H9 (cell line): ENCODE measurements around the gene NOS1AP. TPM values are rescaled to one million over a fixed set of nuclear protein-coding genes. Genes with fewer than 3 reads are reported as not detected.

ENCODE experiments used
- DNase-seq: peaks from one replicate; pipeline ENCODE4 v3.0.0-alpha.2; 2017
- H2AFZ ChIP-seq: one replicate; pipeline ENCODE4 v1.6.1; 2013; ENCODE audit warnings: mild to moderate bottlenecking, low read length, control low read depth, moderate library complexity
- H2AK5ac ChIP-seq: 2 replicates; pipeline ENCODE4 v1.6.1; 2013; ENCODE audit warnings: low read length, control low read depth, mixed read lengths; ENCODE audit not compliant: insufficient read length
- H2BK120ac ChIP-seq: one replicate; pipeline ENCODE4 v1.6.1; 2013; ENCODE audit warnings: low read depth, mild to moderate bottlenecking, low read length, control low read depth, inconsistent platforms; ENCODE audit not compliant: poor library complexity, severe bottlenecking
- H2BK12ac ChIP-seq: 2 replicates; pipeline ENCODE4 v1.6.1; 2013; ENCODE audit warnings: low read length, control low read depth, mixed read lengths, low read depth; ENCODE audit not compliant: insufficient read length
- H2BK15ac ChIP-seq: 2 replicates; pipeline ENCODE4 v1.6.1; 2013; ENCODE audit warnings: low read depth, low read length, control low read depth
- H2BK20ac ChIP-seq: one replicate; pipeline ENCODE4 v1.6.1; 2013; ENCODE audit warnings: low read depth, mild to moderate bottlenecking, low read length, control low read depth, inconsistent platforms; ENCODE audit not compliant: poor library complexity, severe bottlenecking
- H2BK5ac ChIP-seq: 2 replicates; pipeline ENCODE4 v1.6.1; 2013; ENCODE audit warnings: low read length, control low read depth, mixed read lengths; ENCODE audit not compliant: insufficient read length
- H3K14ac ChIP-seq: 2 replicates; pipeline ENCODE4 v1.6.1; 2013; ENCODE audit warnings: low read length, control low read depth; ENCODE audit not compliant: insufficient read depth
- H3K18ac ChIP-seq: 2 replicates; pipeline ENCODE4 v1.6.1; 2013; ENCODE audit warnings: low read depth, mild to moderate bottlenecking, mixed read lengths, low read length, control low read depth; ENCODE audit not compliant: insufficient read length
- H3K23ac ChIP-seq: 2 replicates; pipeline ENCODE4 v1.6.1; 2013; ENCODE audit warnings: low read length, control low read depth, mixed read lengths, low read depth; ENCODE audit not compliant: insufficient read length
- H3K23me2 ChIP-seq: 2 replicates; pipeline ENCODE4 v1.6.1; 2013; ENCODE audit warnings: low read depth, mild to moderate bottlenecking, mixed read lengths, low read length, control low read depth; ENCODE audit not compliant: insufficient read length, poor library complexity, severe bottlenecking
- H3K27ac ChIP-seq: 2 replicates; pipeline ENCODE4 v1.5.1; 2013; ENCODE audit warnings: low read length, control low read depth, mixed read lengths, low read depth; ENCODE audit not compliant: insufficient read length
- H3K27me3 ChIP-seq: 2 replicates; pipeline ENCODE4 v1.6.1; 2013; ENCODE audit warnings: low read length, control low read depth, inconsistent platforms; ENCODE audit not compliant: insufficient read depth
- H3K4ac ChIP-seq: 2 replicates; pipeline ENCODE4 v1.6.1; 2013; ENCODE audit warnings: low read depth, mild to moderate bottlenecking, control low read depth, inconsistent platforms, low read length, moderate library complexity
- H3K4me1 ChIP-seq: 2 replicates; pipeline ENCODE4 v1.6.1; 2013; ENCODE audit warnings: low read length, control low read depth, inconsistent platforms; ENCODE audit not compliant: insufficient read depth
- H3K4me2 ChIP-seq: 2 replicates; pipeline ENCODE4 v1.6.1; 2013; ENCODE audit warnings: low read length, control low read depth, mixed read lengths; ENCODE audit not compliant: insufficient read length, insufficient read depth
- H3K56ac ChIP-seq: 2 replicates; pipeline ENCODE4 v1.6.1; 2013; ENCODE audit warnings: low read depth, mild to moderate bottlenecking, mixed read lengths, low read length, control low read depth; ENCODE audit not compliant: insufficient read length
- H3K79me1 ChIP-seq: 2 replicates; pipeline ENCODE4 v1.6.1; 2013; ENCODE audit warnings: low read depth, mild to moderate bottlenecking, moderate library complexity, low read length, control low read depth, inconsistent platforms; ENCODE audit not compliant: insufficient read depth, poor library complexity, severe bottlenecking
- H3K79me2 ChIP-seq: 2 replicates; pipeline ENCODE4 v1.6.1; 2013; ENCODE audit warnings: low read length, control low read depth, inconsistent platforms; ENCODE audit not compliant: insufficient read depth
- H3K9ac ChIP-seq: 2 replicates; pipeline ENCODE4 v1.6.1; 2013; ENCODE audit warnings: low read length, control low read depth, mixed read lengths; ENCODE audit not compliant: insufficient read length; ENCODE audit errors: extremely low read depth
- H3K9me3 ChIP-seq: one replicate; pipeline ENCODE4 v1.6.1; 2013; ENCODE audit warnings: low read depth, low read length, inconsistent platforms; ENCODE audit not compliant: control insufficient read depth
- H3T11ph ChIP-seq: one replicate; pipeline ENCODE4 v1.6.1; 2013; ENCODE audit warnings: mild to moderate bottlenecking, low read length, control low read depth, inconsistent platforms
- H4K20me1 ChIP-seq: one replicate; pipeline ENCODE4 v1.6.1; 2013; ENCODE audit not compliant: control insufficient read depth, insufficient read length, insufficient read depth
- H4K5ac ChIP-seq: 2 replicates; pipeline ENCODE4 v1.6.1; 2013; ENCODE audit warnings: low read depth, mild to moderate bottlenecking, mixed read lengths, low read length, control low read depth; ENCODE audit not compliant: insufficient read length
- H4K8ac ChIP-seq: replicated peaks from 2 replicates; pipeline ENCODE4 v1.6.1; 2013; ENCODE audit warnings: low read length, control low read depth, mixed read lengths, low read depth; ENCODE audit not compliant: insufficient read length
- H4K91ac ChIP-seq: 2 replicates; pipeline ENCODE4 v1.6.1; 2013; ENCODE audit warnings: low read depth, mild to moderate bottlenecking, moderate library complexity, mixed read lengths, low read length, control low read depth; ENCODE audit not compliant: insufficient read length
- H3K27ac Mint-ChIP-seq, 3 experiments: 2 replicates in 2 of 3; 3 replicates in 1 of 3; pipeline ENCODE4 v1.8.0; 2020 to 2021; ENCODE audit warnings: mixed read lengths in 3 of 3, mild to moderate bottlenecking in 1 of 3, moderate library complexity in 1 of 3
- H3K27me3 Mint-ChIP-seq: 2 replicates; pipeline ENCODE4 v1.8.0; 2021; ENCODE audit warnings: low read depth, mild to moderate bottlenecking, moderate library complexity, mixed read lengths
- H3K36me3 Mint-ChIP-seq, 3 experiments: 2 replicates in 2 of 3; 3 replicates in 1 of 3; pipeline ENCODE4 v1.8.0; 2020 to 2021; ENCODE audit warnings: low read depth in 3 of 3, mixed read lengths in 3 of 3; ENCODE audit not compliant: insufficient read depth in 1 of 3
- H3K4me1 Mint-ChIP-seq, 2 experiments: 2 replicates each; pipeline ENCODE4 v1.8.0; 2020; ENCODE audit warnings: mixed read lengths in 2 of 2
- H3K4me3 Mint-ChIP-seq, 2 experiments: 2 replicates in 1 of 2; 3 replicates in 1 of 2; pipeline ENCODE4 v1.8.0; 2020 to 2021; ENCODE audit warnings: mild to moderate bottlenecking in 2 of 2, mixed read lengths in 2 of 2, moderate library complexity in 1 of 2
- H3K9me3 Mint-ChIP-seq, 2 experiments: 2 replicates in 1 of 2; 3 replicates in 1 of 2; pipeline ENCODE4 v1.8.0; 2020; ENCODE audit warnings: mild to moderate bottlenecking in 2 of 2, mixed read lengths in 2 of 2, moderate library complexity in 1 of 2
- WGBS: extraction: QIAGEN DNeasy Blood & Tissue Kit; methylation state at CpG from one replicate; pipeline ENCODE4 v1.1.7; 2013; ENCODE audit warnings: missing lambda C conversion rate, low lambda C conversion rate, mixed read lengths; ENCODE audit not compliant: insufficient read length; ENCODE audit errors: extremely low coverage; 5-methylcytosine and 5-hydroxymethylcytosine counted together
- total RNA-seq: library from RNA; stranded (reverse); gene quantifications from 2 replicates; pipeline ENCODE4 v1.2.1, GENCODE V29; 2021
- TF ChIP-seq, protein P1 (sequence below): fragments of 200-600 bp; sonication (generic); conservative IDR thresholded peaks from 3 replicates; pipeline ENCODE4 v1.8.0; 2021; ENCODE audit warnings: antibody characterized with exemption, mild to moderate bottlenecking

The NOS1AP gene
- total RNA-seq, 1 experiment from 2014 or later: 8.4 TPM

DNA sequence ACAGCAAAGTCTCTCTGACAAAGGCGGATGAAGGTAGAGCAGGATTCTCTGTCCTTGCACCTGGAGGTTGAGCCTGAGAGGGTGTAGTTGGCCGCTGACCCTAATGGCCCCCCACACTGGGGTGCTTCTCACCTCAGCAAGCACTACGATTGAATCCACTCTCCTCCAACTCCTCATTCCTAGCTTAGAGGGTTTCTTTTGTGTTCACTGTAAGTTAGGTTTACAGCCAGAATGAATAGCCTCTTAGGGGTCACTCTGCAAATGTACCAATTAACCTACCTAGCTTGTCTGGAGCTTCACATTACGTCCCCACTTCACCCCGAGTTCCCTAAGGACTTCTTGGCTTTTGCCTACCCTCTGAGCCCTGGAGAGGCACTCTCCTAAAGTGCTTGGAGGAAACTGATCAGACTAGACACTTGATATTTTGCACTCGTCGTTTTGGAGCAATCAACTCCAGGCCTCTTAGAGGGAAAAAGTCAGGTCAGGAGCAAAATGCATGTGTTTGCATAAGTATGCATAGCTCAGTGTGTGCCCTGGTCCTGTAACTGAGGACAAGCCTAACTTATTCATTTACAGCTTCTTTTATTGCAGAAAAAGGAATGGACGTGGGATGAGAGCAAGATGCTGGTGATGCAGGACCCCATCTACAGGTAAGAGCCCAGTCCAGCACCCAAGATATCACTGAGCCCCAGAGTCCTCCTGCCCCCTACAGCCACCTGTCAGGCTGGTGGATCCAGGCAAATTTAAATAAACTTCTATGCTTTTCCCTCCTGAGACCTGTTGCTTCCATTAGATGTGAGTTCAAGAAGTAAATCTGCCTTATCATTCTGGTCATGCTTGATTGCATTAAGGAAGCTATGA, 230.8 kb downstream of the NOS1AP start:
- Mint-ChIP-seq H3K4me3 (no peak overlapping the region), H3K27ac (peak overlapping the region; percentile 72 to 88 (median 76)), H3K4me1 (peaks cover 21 to 23% of the 10 kb centered on the region in 2 experiments), H3K36me3 (peaks cover 0 to 2% (median 0%) of the 10 kb centered on the region in 3 experiments; a peak in 2 of 7 replicates), H3K9me3 (no peaks in the 10 kb centered on the region), H3K27me3 (no peaks in the 10 kb centered on the region)
- Histone ChIP-seq H3K9ac (no peak overlapping the region), H3K4me1 (peaks cover 5% of the 10 kb centered on the region; the same call in 1 of the 2 replicates), H2BK12ac (no peak overlapping the region), H2BK5ac (no peak overlapping the region), H4K20me1 (no peaks in the 10 kb centered on the region), H2AK5ac (no peak overlapping the region), H2AFZ (no peak overlapping the region), H3T11ph (no peak overlapping the region), H3K27ac (no peak overlapping the region), H3K23ac (no peak overlapping the region), H3K4ac (no peak overlapping the region), H3K56ac (no peak overlapping the region), H3K9me3 (no peaks in the 10 kb centered on the region), H3K4me2 (no peak overlapping the region), H3K23me2 (no peaks in the 10 kb centered on the region), H2BK15ac (no peak overlapping the region), H4K5ac (no peak overlapping the region), H3K14ac (no peak overlapping the region), H3K79me2 (no peaks in the 10 kb centered on the region), H3K18ac (no peak overlapping the region), H4K8ac (no peak overlapping the region), H3K79me1 (no peaks in the 10 kb centered on the region), H4K91ac (no peak overlapping the region), H2BK20ac (no peak overlapping the region), H3K27me3 (no peaks in the 10 kb centered on the region), H2BK120ac (no peak overlapping the region)
- WGBS: no CpG with 5 or more reads among the region's 8 CpGs
- TF ChIP-seq, protein P1, sequence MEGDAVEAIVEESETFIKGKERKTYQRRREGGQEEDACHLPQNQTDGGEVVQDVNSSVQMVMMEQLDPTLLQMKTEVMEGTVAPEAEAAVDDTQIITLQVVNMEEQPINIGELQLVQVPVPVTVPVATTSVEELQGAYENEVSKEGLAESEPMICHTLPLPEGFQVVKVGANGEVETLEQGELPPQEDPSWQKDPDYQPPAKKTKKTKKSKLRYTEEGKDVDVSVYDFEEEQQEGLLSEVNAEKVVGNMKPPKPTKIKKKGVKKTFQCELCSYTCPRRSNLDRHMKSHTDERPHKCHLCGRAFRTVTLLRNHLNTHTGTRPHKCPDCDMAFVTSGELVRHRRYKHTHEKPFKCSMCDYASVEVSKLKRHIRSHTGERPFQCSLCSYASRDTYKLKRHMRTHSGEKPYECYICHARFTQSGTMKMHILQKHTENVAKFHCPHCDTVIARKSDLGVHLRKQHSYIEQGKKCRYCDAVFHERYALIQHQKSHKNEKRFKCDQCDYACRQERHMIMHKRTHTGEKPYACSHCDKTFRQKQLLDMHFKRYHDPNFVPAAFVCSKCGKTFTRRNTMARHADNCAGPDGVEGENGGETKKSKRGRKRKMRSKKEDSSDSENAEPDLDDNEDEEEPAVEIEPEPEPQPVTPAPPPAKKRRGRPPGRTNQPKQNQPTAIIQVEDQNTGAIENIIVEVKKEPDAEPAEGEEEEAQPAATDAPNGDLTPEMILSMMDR: peak; percentile 51
- DNase-seq: no peak
